ENCODE measurements around the gene AFF1. TPM values are rescaled to one million over a fixed set of nuclear protein-coding genes. Genes with fewer than 3 reads are reported as not detected.

AFF1 gene
- total and polyA plus RNA-seq, 2 donors from 2014 or later: 13.4 to 187 TPM

DNA sequence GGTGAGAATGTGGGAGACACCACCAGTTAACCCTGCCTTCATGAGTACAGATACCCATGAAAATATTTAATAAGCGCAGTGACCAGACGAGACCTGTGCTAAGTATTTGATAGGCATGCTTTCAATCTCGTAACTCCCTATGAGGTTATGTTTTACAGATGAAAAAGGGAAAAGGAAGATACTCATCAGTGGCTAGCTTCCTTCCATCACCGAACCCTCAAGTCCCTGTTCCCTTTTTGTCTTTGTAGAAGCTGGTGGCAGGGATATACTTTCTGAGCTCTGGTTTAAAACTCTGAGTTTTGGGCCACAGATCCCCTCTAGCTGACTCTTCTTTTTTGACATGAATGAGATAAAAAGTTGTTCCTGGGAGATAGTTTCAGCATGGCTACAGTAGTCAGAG, 26.3 kb downstream of the AFF1 start:
- Histone ChIP-seq H3K9ac (ENCODE audit: low read length in 3 of 3) (no peak overlapping the region), H3K9me3 (ENCODE audit: control insufficient read depth in 2 of 3, insufficient read depth in 1 of 3, low read length in 3 of 3) (no peaks in the 10 kb centered on the region), H3K27me3 (ENCODE audit: control insufficient read depth, insufficient read depth, low read length) (no peaks in the 10 kb centered on the region), H3K4me3 (ENCODE audit: low read length in 3 of 3) (peak overlapping the region in 1 of 3 donors; percentile 13), H3K36me3 (ENCODE audit: control insufficient read depth in 2 of 3, insufficient read depth in 3 of 3, low read length in 3 of 3) (no peaks in the 10 kb centered on the region), H3K27ac (ENCODE audit: low read depth in 2 of 2, low read length in 2 of 2) (no peak overlapping the region), H3K4me1 (ENCODE audit: control insufficient read depth in 2 of 3, insufficient read depth in 2 of 3, low read depth in 1 of 3, low read length in 3 of 3) (peaks cover 5 to 26% (median 23%) of the 10 kb centered on the region in 3 donors)
- intact Hi-C loops (cut with DNase I): no loop called here
- no peak for TF ChIP-seq CTCF (IDR thresholded peaks at IDR 0.05; ENCODE audit: borderline replicate concordance, extremely low read depth, insufficient read depth)
- FAIRE-seq: no peak
- DNase-seq: no peak

DNA sequence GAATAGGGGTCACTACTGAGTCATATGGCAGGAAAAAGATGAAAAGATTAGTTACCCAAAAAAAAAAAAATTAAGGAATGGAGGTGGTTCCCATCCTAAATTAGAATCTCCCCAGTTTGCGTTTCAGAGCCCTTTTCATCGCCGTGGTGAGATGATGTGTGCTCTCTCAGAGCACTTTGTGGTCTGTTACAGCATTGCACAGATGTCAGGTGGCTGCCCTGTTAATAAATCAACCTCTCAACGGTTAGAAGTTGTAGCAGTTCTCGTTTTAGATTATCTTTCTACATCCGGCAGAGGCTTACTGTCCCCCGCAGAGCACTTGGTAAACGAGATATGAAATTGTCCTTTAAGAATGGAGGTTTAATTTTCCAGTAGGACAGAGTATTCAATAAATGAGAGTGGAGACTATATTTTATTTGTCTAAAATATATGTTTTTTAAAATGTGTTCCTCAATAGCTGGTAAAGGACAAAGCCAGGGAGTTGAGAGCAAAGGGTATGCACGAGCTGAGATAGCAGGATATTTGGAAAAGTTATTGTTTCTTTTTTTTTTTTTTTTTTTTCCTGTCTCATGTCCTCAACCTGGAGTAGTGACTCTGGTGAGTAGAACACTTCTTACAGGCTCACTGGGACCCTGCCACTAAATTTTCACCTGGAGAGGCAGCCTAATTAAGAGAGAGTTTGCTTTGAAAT, 26.9 kb downstream of the AFF1 start:
- intact Hi-C loops (cut with DNase I): no loop called here
- peak in 3 of 5 donors; percentile 41 to 79 (median 77) for DNase-seq
- H3K4me1 ChIP-seq (ENCODE audit: control insufficient read depth in 2 of 3, insufficient read depth in 2 of 3, low read depth in 1 of 3, low read length in 3 of 3): peaks cover 5 to 26% (median 23%) of the 10 kb centered on the region in 3 donors

DNA sequence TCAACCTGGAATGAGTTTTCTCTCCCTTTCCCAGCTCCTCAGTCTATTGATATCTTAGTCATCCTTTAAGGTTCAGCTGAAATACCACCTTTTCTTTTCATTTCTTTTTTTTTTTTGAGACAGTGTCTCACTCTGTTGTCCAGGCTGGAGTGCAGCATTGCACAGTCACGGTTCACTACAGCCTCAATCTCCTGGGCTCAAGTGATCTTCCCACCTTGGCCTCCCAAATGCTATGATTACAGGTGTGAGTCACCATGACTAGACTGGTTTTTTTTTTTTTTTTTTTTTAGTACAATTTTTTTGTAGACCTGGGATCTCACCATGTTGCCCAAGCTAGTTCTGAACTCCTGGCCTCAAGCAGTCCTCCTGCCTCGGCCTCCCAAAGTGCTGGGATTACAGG, 28.9 kb downstream of the AFF1 start:
- DNase-seq: no peak

More for the DNA sequence above, 26.9 kb downstream of the AFF1 start:
- TF ChIP-seq CTCF (IDR thresholded peaks at IDR 0.05; ENCODE audit: borderline replicate concordance, extremely low read depth, insufficient read depth): no peak
- H3K36me3 ChIP-seq (ENCODE audit: control insufficient read depth in 2 of 3, insufficient read depth in 3 of 3, low read length in 3 of 3): no peaks in the 10 kb centered on the region
- H3K27ac ChIP-seq (ENCODE audit: low read depth in 2 of 2, low read length in 2 of 2): peak overlapping the region in 1 of 2 donors; percentile 12
- H3K27me3 ChIP-seq (ENCODE audit: control insufficient read depth, insufficient read depth, low read length): no peaks in the 10 kb centered on the region
- peak overlapping the region in 1 of 3 donors; percentile 13 for H3K4me3 ChIP-seq (ENCODE audit: low read length in 3 of 3)
- no peak overlapping the region for H3K9ac ChIP-seq (ENCODE audit: low read length in 3 of 3)
- no peaks in the 10 kb centered on the region for H3K9me3 ChIP-seq (ENCODE audit: control insufficient read depth in 2 of 3, insufficient read depth in 1 of 3, low read length in 3 of 3)
- FAIRE-seq: no peak

More for the DNA sequence above, 28.9 kb downstream of the AFF1 start:
- Histone ChIP-seq H3K4me1 (ENCODE audit: control insufficient read depth in 2 of 3, insufficient read depth in 2 of 3, low read depth in 1 of 3, low read length in 3 of 3) (peaks cover 8 to 27% (median 26%) of the 10 kb centered on the region in 3 donors), H3K36me3 (ENCODE audit: control insufficient read depth in 2 of 3, insufficient read depth in 3 of 3, low read length in 3 of 3) (no peaks in the 10 kb centered on the region), H3K27ac (ENCODE audit: low read depth in 2 of 2, low read length in 2 of 2) (no peak overlapping the region), H3K27me3 (ENCODE audit: control insufficient read depth, insufficient read depth, low read length) (no peaks in the 10 kb centered on the region), H3K4me3 (ENCODE audit: low read length in 3 of 3) (no peak overlapping the region), H3K9me3 (ENCODE audit: control insufficient read depth in 2 of 3, insufficient read depth in 1 of 3, low read length in 3 of 3) (no peaks in the 10 kb centered on the region), H3K9ac (ENCODE audit: low read length in 3 of 3) (no peak overlapping the region)
- intact Hi-C loops (cut with DNase I): no loop called here
- TF ChIP-seq CTCF (IDR thresholded peaks at IDR 0.05; ENCODE audit: borderline replicate concordance, extremely low read depth, insufficient read depth): no peak
- FAIRE-seq: no peak
